GM23338 (cell line): ENCODE data around the gene S100A11. TPM values are rescaled to one million over a fixed set of nuclear protein-coding genes. Genes with fewer than 3 reads are reported as not detected.

Experiments used
- ATAC-seq: fragments of 200-7000 bp; cut with Tn5 transposase; 3 replicates; pipeline ENCODE4 v1.9.1; 2020
- DNase-seq: peaks from one replicate; pipeline ENCODE4 v3.0.0-alpha.2; 2015; ENCODE audit warnings: low spot score
- H2AFZ ChIP-seq: fragments of 200-600 bp; sonication (generic); 2 replicates; pipeline ENCODE4 v1.8.0; 2016; ENCODE audit warnings: antibody characterized with exemption, mild to moderate bottlenecking, moderate library complexity
- H3F3A ChIP-seq: fragments of 200-600 bp; sonication (generic); replicated peaks from 2 replicates; pipeline ENCODE4 v1.8.0; 2017; ENCODE audit warnings: antibody characterized with exemption, mixed run types, low read depth
- H3K27ac ChIP-seq: fragments of 200-600 bp; sonication (generic); 2 replicates; pipeline ENCODE4 v1.6.1; 2016; ENCODE audit warnings: low read depth
- H3K27me3 ChIP-seq: fragments of 200-600 bp; sonication (generic); 2 replicates; pipeline ENCODE4 v1.8.0; 2016; ENCODE audit warnings: mild to moderate bottlenecking, mixed run types, moderate library complexity; ENCODE audit not compliant: insufficient read depth
- H3K36me3 ChIP-seq: fragments of 200-600 bp; sonication (generic); 2 replicates; pipeline ENCODE4 v1.8.0; 2016; ENCODE audit warnings: mild to moderate bottlenecking; ENCODE audit not compliant: insufficient read depth
- H3K4me1 ChIP-seq: fragments of 200-600 bp; sonication (generic); 2 replicates; pipeline ENCODE4 v1.8.0; 2016; ENCODE audit warnings: mild to moderate bottlenecking, moderate library complexity; ENCODE audit not compliant: insufficient read depth
- H3K4me2 ChIP-seq: fragments of 200-600 bp; sonication (generic); 2 replicates; pipeline ENCODE4 v1.7.1; 2017; ENCODE audit warnings: mixed run types
- H3K4me3 ChIP-seq: fragments of 200-600 bp; sonication (generic); 2 replicates; pipeline ENCODE4 v1.6.1; 2016; ENCODE audit warnings: mixed run types
- H3K79me2 ChIP-seq: fragments of 200-600 bp; sonication (generic); replicated peaks from 2 replicates; pipeline ENCODE4 v1.8.0; 2017; ENCODE audit warnings: mild to moderate bottlenecking; ENCODE audit not compliant: insufficient read depth
- H3K9me2 ChIP-seq: fragments of 200-600 bp; sonication (generic); 2 replicates; pipeline ENCODE4 v1.8.0; 2017; ENCODE audit not compliant: insufficient read depth
- H4K20me1 ChIP-seq: fragments of 200-600 bp; sonication (generic); replicated peaks from 2 replicates; pipeline ENCODE4 v1.8.0; 2017; ENCODE audit warnings: mild to moderate bottlenecking; ENCODE audit not compliant: insufficient read depth
- H3K27ac Mint-ChIP-seq: 2 replicates; pipeline ENCODE4 v1.8.0; 2020; ENCODE audit warnings: inconsistent platforms, mild to moderate bottlenecking, moderate library complexity, mixed read lengths
- H3K27me3 Mint-ChIP-seq: 3 replicates; pipeline ENCODE4 v1.8.0; 2022; ENCODE audit warnings: low read depth, mild to moderate bottlenecking, moderate library complexity, mixed read lengths, inconsistent platforms; ENCODE audit not compliant: insufficient read depth, poor library complexity
- H3K36me3 Mint-ChIP-seq: 3 replicates; pipeline ENCODE4 v1.8.0; 2021; ENCODE audit warnings: low read depth, mild to moderate bottlenecking, inconsistent platforms, moderate library complexity, mixed read lengths
- H3K4me1 Mint-ChIP-seq: 3 replicates; pipeline ENCODE4 v1.8.0; 2020; ENCODE audit warnings: mild to moderate bottlenecking, inconsistent platforms, mixed read lengths
- H3K4me3 Mint-ChIP-seq: 3 replicates; pipeline ENCODE4 v1.8.0; 2021; ENCODE audit warnings: moderate library complexity, mild to moderate bottlenecking, inconsistent platforms, mixed read lengths
- H3K9me3 Mint-ChIP-seq: 3 replicates; pipeline ENCODE4 v1.8.0; 2020; ENCODE audit warnings: moderate library complexity, mild to moderate bottlenecking, inconsistent platforms, mixed read lengths
- CREB1 ChIP-seq: fragments of 250-450 bp; sonication (Bioruptor Pico); IDR thresholded peaks from 2 replicates; pipeline ENCODE4 v1.5.0; 2020; ENCODE audit warnings: low read depth, mild to moderate bottlenecking, moderate library complexity
- EZH2 ChIP-seq: fragments of 200-600 bp; sonication (generic); IDR thresholded peaks from one replicate; pipeline ENCODE4 v1.8.0; 2017; ENCODE audit warnings: antibody characterized with exemption, mild to moderate bottlenecking, low read depth; ENCODE audit not compliant: unreplicated experiment
- JUNB ChIP-seq: IDR thresholded peaks from one replicate; pipeline ENCODE4 v1.6.1; 2016; ENCODE audit warnings: antibody characterized with exemption; ENCODE audit not compliant: unreplicated experiment
- NANOG ChIP-seq: IDR thresholded peaks from 2 replicates; pipeline ENCODE4 v1.6.1; 2016; ENCODE audit warnings: antibody characterized with exemption, borderline replicate concordance
- POLR2AphosphoS5 ChIP-seq: IDR thresholded peaks from 2 replicates; pipeline ENCODE4 v1.6.1; 2016; ENCODE audit warnings: antibody characterized with exemption, low read depth
- STAT1 ChIP-seq: IDR thresholded peaks from one replicate; pipeline ENCODE4 v1.6.1; 2016; ENCODE audit warnings: antibody characterized with exemption; ENCODE audit not compliant: unreplicated experiment
- ZNF114 ChIP-seq: fragments of 250-450 bp; sonication (Bioruptor Pico); IDR thresholded peaks from 2 replicates; pipeline ENCODE4 v1.5.0; 2020; ENCODE audit warnings: mild to moderate bottlenecking, moderate library complexity
- ZNF331 ChIP-seq: fragments of 250-450 bp; sonication (Bioruptor Pico); IDR thresholded peaks from 2 replicates; pipeline ENCODE4 v1.5.0; 2020; ENCODE audit warnings: low read depth, mild to moderate bottlenecking, moderate library complexity
- polyA plus RNA-seq: library from polyadenylated mRNA; unstranded; fragments of >200 nt; fragmentation: Nextera tagmentation; extraction: Ambion mirVana; gene quantifications from 2 replicates; pipeline ENCODE4 v1.2.1, GENCODE V29; 2016
- total RNA-seq: library from RNA; depleted of rRNA; stranded (reverse); fragments of >200 nt; shearing (Covaris generic); gene quantifications from 2 replicates; pipeline ENCODE4 v1.2.3, GENCODE V29; 2014
- TF ChIP-seq, protein P1 (sequence below), 2 experiments: fragments of 200-600 bp in 1 of 2; sonication (generic) in 1 of 2; conservative IDR thresholded peaks; 2 replicates each; pipeline versions ENCODE4 v1.5.1 to v1.6.1; 2016 to 2017; ENCODE audit warnings: antibody characterized with exemption in 2 of 2, low read depth in 2 of 2, mild to moderate bottlenecking in 2 of 2, moderate library complexity in 1 of 2
- TF ChIP-seq, protein P2 (sequence below): fragments of 250-450 bp; sonication (Bioruptor Pico); IDR thresholded peaks from 2 replicates; pipeline ENCODE4 v1.5.0; 2020; ENCODE audit warnings: mild to moderate bottlenecking, moderate library complexity
- TF ChIP-seq, protein P3 (sequence below): IDR thresholded peaks from one replicate; pipeline ENCODE4 v1.6.1; 2018; ENCODE audit warnings: antibody characterized with exemption; ENCODE audit not compliant: unreplicated experiment
- TF ChIP-seq, protein P4 (sequence below): IDR thresholded peaks from 2 replicates; pipeline ENCODE4 v1.6.1; 2016; ENCODE audit warnings: antibody characterized with exemption

S100A11 gene
- total and polyA plus RNA-seq, 2 experiments from 2014 or later = 73.1 to 596 TPM

DNA sequence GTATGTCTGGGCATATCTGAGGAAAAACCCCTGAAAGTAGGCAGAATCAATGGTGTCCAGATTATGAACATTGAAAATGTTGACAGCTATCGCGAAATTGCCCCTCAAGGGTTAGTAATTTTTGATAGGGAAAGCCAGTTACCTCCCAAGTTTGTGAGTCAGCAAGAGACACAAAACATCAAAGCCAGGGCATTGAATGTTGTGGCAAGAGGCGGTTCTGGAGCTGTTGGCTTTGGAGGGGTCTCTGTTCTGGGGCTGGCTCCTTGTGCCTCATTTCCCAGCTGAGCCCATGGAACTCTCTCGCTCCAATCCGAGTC is 10.6 kb upstream of the S100A11 start:
- Mint-ChIP-seq H3K9me3 (no peaks in the 10 kb centered on the region), H3K36me3 (no peaks in the 10 kb centered on the region), H3K4me1 (peaks cover 32% of the 10 kb centered on the region), H3K27me3 (peaks cover 12% of the 10 kb centered on the region), H3K27ac (peak overlapping the region; percentile 96), H3K4me3 (peak overlapping the region; percentile 63; the same call in 2 of the 3 replicates)
- TF ChIP-seq ZNF331 (CRISPR knock-in tag) = no peak
- TF ChIP-seq POLR2AphosphoS5 = no peak
- TF ChIP-seq, protein P1, sequence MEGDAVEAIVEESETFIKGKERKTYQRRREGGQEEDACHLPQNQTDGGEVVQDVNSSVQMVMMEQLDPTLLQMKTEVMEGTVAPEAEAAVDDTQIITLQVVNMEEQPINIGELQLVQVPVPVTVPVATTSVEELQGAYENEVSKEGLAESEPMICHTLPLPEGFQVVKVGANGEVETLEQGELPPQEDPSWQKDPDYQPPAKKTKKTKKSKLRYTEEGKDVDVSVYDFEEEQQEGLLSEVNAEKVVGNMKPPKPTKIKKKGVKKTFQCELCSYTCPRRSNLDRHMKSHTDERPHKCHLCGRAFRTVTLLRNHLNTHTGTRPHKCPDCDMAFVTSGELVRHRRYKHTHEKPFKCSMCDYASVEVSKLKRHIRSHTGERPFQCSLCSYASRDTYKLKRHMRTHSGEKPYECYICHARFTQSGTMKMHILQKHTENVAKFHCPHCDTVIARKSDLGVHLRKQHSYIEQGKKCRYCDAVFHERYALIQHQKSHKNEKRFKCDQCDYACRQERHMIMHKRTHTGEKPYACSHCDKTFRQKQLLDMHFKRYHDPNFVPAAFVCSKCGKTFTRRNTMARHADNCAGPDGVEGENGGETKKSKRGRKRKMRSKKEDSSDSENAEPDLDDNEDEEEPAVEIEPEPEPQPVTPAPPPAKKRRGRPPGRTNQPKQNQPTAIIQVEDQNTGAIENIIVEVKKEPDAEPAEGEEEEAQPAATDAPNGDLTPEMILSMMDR (conservative IDR thresholded peaks at IDR 0.05; ENCODE audit: low read depth in 2 of 2) = no peak
- no peak for TF ChIP-seq ZNF114 (CRISPR knock-in tag)
- TF ChIP-seq, protein P2, sequence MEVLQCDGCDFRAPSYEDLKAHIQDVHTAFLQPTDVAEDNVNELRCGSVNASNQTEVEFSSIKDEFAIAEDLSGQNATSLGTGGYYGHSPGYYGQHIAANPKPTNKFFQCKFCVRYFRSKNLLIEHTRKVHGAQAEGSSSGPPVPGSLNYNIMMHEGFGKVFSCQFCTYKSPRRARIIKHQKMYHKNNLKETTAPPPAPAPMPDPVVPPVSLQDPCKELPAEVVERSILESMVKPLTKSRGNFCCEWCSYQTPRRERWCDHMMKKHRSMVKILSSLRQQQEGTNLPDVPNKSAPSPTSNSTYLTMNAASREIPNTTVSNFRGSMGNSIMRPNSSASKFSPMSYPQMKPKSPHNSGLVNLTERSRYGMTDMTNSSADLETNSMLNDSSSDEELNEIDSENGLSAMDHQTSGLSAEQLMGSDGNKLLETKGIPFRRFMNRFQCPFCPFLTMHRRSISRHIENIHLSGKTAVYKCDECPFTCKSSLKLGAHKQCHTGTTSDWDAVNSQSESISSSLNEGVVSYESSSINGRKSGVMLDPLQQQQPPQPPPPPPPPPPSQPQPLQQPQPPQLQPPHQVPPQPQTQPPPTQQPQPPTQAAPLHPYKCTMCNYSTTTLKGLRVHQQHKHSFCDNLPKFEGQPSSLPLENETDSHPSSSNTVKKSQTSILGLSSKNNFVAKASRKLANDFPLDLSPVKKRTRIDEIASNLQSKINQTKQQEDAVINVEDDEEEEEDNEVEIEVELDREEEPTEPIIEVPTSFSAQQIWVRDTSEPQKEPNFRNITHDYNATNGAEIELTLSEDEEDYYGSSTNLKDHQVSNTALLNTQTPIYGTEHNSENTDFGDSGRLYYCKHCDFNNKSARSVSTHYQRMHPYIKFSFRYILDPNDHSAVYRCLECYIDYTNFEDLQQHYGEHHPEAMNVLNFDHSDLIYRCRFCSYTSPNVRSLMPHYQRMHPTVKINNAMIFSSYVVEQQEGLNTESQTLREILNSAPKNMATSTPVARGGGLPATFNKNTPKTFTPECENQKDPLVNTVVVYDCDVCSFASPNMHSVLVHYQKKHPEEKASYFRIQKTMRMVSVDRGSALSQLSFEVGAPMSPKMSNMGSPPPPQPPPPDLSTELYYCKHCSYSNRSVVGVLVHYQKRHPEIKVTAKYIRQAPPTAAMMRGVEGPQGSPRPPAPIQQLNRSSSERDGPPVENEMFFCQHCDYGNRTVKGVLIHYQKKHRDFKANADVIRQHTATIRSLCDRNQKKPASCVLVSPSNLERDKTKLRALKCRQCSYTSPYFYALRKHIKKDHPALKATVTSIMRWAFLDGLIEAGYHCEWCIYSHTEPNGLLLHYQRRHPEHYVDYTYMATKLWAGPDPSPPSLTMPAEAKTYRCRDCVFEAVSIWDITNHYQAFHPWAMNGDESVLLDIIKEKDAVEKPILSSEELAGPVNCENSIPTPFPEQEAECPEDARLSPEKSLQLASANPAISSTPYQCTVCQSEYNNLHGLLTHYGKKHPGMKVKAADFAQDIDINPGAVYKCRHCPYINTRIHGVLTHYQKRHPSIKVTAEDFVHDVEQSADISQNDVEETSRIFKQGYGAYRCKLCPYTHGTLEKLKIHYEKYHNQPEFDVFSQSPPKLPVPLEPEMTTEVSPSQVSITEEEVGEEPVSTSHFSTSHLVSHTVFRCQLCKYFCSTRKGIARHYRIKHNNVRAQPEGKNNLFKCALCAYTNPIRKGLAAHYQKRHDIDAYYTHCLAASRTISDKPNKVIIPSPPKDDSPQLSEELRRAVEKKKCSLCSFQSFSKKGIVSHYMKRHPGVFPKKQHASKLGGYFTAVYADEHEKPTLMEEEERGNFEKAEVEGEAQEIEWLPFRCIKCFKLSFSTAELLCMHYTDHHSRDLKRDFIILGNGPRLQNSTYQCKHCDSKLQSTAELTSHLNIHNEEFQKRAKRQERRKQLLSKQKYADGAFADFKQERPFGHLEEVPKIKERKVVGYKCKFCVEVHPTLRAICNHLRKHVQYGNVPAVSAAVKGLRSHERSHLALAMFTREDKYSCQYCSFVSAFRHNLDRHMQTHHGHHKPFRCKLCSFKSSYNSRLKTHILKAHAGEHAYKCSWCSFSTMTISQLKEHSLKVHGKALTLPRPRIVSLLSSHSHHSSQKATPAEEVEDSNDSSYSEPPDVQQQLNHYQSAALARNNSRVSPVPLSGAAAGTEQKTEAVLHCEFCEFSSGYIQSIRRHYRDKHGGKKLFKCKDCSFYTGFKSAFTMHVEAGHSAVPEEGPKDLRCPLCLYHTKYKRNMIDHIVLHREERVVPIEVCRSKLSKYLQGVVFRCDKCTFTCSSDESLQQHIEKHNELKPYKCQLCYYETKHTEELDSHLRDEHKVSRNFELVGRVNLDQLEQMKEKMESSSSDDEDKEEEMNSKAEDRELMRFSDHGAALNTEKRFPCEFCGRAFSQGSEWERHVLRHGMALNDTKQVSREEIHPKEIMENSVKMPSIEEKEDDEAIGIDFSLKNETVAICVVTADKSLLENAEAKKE (CRISPR knock-in tag) = no peak
- no peak for TF ChIP-seq NANOG
- no peak for TF ChIP-seq STAT1
- TF ChIP-seq JUNB = no peak
- TF ChIP-seq, protein P3, sequence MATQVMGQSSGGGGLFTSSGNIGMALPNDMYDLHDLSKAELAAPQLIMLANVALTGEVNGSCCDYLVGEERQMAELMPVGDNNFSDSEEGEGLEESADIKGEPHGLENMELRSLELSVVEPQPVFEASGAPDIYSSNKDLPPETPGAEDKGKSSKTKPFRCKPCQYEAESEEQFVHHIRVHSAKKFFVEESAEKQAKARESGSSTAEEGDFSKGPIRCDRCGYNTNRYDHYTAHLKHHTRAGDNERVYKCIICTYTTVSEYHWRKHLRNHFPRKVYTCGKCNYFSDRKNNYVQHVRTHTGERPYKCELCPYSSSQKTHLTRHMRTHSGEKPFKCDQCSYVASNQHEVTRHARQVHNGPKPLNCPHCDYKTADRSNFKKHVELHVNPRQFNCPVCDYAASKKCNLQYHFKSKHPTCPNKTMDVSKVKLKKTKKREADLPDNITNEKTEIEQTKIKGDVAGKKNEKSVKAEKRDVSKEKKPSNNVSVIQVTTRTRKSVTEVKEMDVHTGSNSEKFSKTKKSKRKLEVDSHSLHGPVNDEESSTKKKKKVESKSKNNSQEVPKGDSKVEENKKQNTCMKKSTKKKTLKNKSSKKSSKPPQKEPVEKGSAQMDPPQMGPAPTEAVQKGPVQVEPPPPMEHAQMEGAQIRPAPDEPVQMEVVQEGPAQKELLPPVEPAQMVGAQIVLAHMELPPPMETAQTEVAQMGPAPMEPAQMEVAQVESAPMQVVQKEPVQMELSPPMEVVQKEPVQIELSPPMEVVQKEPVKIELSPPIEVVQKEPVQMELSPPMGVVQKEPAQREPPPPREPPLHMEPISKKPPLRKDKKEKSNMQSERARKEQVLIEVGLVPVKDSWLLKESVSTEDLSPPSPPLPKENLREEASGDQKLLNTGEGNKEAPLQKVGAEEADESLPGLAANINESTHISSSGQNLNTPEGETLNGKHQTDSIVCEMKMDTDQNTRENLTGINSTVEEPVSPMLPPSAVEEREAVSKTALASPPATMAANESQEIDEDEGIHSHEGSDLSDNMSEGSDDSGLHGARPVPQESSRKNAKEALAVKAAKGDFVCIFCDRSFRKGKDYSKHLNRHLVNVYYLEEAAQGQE = no peak
- TF ChIP-seq CREB1 = no peak
- TF ChIP-seq, protein P4, sequence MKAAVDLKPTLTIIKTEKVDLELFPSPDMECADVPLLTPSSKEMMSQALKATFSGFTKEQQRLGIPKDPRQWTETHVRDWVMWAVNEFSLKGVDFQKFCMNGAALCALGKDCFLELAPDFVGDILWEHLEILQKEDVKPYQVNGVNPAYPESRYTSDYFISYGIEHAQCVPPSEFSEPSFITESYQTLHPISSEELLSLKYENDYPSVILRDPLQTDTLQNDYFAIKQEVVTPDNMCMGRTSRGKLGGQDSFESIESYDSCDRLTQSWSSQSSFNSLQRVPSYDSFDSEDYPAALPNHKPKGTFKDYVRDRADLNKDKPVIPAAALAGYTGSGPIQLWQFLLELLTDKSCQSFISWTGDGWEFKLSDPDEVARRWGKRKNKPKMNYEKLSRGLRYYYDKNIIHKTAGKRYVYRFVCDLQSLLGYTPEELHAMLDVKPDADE = no peak
- no peak for TF ChIP-seq EZH2
- peak overlapping the region; percentile 14; the same call in 1 of the 2 replicates for H2AFZ ChIP-seq
- H4K20me1 ChIP-seq = no peaks in the 10 kb centered on the region
- peaks cover 37% of the 10 kb centered on the region for H3K4me1 ChIP-seq
- peak overlapping the region; percentile 25 for H3K4me2 ChIP-seq
- peak overlapping the region; percentile 1; the same call in 1 of the 2 replicates for H3K4me3 ChIP-seq
- no peaks in the 10 kb centered on the region for H3K27me3 ChIP-seq
- peaks cover 5% of the 10 kb centered on the region for H3K9me2 ChIP-seq
- peaks cover 9% of the 10 kb centered on the region for H3F3A ChIP-seq
- no peak; the same call in 2 of the 3 replicates for ATAC-seq
- H3K79me2 ChIP-seq = no peaks in the 10 kb centered on the region
- no peak for DNase-seq
- H3K27ac ChIP-seq = peak overlapping the region; percentile 81
- no peaks in the 10 kb centered on the region for H3K36me3 ChIP-seq
